NCI-H128 (cell line): ENCODE data around the gene KIF22.
"Not testable (repeated sequence)": the region's sequence is repeated elsewhere in the genome, so short reads cannot be mapped to it uniquely, and the experiment has no call there.

Source experiments
- DNase-seq: peaks from one replicate; lab custom pipeline; 2025; ENCODE audit not compliant: unreplicated experiment; lab: John Stamatoyannopoulos, UW

The KIF22 gene

DNA sequence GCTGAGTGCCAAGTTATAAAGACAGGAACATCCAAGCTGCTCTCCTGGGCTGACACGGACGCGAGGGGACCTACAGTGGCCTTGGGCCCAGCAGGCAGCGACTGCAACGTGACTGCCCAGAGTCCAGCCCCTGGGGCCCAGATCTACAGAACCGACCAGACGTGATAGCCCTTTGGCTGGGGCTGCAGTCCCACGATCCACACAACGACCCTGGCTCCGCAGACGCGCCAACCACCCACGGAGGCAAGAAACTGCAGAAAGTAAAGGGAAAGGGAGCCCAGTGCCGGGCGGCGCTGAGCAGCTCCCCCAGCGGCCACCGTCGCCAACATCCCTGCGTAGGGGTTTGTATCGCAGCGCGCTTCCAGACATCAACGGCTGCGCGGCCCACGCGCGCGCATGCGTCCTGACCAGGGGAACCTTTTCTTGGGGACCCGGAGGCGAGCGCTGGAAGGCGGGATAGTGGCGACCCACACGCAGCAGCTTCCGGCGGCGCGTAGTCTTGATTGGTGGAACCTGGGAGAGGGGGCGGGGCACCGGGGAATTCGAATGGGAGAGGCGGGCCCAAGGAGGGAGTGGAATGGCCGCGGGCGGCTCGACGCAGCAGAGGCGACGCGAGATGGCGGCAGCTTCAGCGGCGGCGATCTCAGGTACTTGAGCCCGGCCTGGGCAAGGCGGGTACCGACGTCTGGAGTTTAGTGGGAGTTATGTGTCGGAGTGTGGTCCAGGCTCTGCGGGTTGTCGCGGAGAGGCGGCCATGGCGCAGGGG, at the start of gene KIF22:
Gene KIF22, plus strand, starts transcription at position 569 of the 766 bp plus-strand sequence. Its CDS starts 9 bp downstream, at position 578.
- DNase-seq: peak; percentile 93

DNA sequence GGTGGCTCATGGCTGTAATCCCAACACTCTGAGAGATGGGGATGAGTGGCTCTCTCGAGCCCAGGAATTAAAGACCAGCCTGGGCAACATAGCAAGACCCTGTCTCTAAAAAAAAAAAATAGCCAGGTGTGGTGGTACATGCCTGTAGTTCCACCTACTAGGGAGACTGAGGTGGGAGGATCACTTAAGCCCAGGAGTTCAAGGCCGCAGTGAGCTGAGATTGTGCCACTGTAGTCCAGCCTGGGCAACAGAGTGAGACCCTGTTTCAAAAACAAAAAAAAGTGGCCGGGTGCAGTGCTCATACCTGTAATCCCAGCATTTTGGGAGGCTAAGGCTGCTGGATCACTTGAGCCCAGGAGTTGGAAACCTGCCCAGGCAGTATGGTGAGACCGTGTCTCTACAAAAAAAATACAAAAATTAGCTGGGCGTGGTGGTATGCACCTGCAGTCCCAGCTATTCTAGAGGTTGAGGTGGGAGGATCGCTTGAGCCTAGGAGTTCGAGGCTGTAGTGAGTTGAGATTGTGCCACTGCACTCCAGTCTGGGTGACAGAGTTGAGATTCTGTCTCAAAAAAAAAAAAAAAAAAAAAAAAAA, 47.8 kb upstream of the KIF22 start:
- no peak for DNase-seq

DNA sequence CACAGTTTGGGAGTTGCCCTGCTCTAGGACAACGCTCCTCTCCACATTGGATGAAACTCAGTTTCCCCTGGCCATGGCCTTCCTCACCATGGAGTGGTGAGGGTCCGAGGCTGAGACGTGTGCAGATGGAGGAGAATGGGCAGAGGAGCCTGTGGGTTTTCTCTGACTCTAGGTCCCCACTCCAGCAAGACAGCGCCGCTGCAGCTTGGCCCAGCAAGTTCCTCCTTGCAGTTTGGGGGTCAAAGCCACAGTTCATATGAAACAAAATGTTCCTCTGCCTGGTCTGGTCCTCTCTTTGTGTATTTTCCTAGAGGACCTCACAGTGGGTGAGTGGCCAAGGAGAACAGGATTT, 47.1 kb upstream of the KIF22 start:
- DNase-seq: no peak

DNA sequence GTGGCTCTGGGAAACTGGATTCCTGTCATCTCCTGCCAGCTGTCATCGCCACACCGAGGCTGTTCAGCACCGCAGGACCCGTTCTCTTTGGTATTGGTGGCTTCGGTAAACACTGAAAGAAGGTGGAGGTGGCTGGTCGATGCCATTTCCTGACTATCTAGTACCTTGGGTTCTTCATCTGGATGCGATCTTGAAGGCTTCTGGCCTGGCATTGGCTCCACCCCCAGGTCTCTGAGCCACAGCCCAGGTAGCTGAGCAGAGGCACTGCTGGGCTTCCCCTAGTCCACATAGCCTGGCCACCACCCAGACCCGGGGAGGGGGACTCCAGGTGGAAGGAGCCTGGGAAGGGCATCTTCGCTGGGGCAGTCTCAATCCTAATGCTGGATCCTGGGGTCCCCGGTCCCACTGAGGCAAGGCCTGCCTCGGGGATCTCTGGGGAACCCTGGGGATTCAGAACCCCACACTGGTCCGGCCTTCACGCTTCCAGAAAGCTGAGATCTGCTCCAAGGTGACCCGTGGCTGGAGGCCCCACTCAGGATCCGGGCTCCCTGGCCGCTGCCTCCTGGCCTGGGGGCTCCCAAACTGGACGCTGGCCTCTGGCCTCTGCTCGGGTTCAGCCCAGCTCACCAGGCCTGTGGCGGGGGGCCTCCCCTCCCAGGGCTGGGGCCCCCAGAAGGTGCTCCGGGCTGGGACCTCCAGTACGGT, 46.6 kb upstream of the KIF22 start:
- DNase-seq: no peak

DNA sequence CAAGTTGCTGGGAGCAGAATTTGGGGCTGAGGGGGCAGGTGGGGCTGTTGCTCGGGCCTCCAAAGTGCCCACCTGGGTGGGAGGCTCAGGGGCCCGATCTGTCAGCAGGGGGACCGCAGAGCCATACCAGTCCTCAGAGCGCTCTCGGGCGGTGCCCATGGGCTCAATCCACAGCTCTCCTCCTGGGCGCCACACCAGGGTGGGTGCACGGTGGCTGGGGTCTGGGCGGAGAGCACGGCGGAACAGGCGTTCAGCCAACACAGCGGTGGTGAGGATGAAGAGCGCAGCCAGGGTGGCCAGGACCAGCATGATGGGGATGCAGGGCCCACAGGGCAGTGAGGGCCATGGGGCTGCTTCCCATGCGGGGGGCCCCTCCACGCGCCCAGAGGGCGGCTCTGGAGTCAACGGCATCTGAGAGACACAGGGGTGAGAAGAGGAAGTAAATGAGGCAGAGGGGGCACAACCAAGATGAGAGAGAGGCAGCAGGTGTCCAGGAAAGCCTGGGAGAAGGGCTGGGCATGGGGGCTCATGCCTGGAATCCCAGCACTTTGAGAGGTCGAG, 45.9 kb upstream of the KIF22 start:
- no peak for DNase-seq

DNA sequence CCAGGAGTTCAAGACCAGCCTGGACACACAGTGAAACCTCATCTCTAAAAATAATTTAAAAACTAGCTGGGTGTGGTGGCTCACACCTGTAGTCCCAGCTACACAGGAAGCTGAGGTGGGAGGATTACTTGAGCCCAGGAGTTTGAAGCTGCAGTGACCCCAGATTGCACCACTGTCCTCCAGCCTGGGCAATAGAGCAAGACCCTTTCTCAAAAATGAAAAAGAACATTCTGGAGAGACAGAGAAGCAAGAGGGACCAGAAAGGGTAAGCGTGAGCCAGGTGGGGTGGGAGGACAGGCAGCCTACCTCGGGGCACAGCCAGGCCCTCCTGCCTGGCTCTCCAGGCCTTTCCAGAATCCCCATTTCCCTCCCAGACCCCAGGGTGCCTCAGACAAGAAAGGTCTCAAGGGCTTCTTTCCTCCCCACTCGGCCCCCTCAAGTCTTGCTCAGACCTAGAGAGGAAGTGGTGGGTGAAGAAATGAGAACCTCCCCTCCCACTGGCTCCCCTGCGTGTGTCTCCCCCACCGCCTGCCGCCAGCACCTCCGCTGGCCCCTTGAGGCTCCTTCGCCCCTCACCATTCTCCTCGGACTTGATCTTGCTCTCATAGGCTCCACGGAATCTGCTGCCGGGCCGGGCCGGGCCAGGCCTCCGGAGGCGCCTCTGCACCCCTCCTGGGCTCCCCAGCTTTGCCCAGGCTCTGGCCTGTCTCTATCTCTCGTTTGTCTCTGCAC, 45.3 kb upstream of the KIF22 start:
- no peak for DNase-seq

DNA sequence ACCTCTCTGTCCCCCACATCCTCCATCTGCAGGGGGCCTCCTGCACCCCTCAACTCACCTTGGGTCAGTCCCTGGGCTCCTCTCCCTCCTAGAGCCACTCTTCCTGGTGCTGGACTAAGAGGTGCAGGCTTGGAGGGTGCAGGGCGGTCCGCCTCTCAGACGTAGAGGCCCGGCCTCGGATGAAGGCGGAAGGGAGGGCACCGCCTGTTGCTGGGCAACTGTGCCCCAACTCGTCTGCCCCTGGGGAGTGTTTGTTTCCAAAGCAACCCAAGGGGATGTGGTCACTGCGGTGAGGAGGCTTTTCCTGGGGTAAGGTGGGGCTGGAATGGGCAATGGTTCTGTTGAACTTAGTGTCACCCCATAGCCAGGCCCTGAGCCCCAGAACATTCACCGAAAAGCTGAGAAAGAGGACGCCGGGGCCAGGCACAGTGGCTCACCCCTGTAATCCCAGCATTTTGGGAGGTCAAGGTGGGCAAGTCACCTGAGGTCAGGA, 44.7 kb upstream of the KIF22 start, which contains the start of gene C16orf54:
Gene C16orf54, minus strand, starts transcription at position 138 of the 493 bp plus-strand sequence. CDS start 1,039 bp downstream, outside the sequence.
- no peak for DNase-seq

DNA sequence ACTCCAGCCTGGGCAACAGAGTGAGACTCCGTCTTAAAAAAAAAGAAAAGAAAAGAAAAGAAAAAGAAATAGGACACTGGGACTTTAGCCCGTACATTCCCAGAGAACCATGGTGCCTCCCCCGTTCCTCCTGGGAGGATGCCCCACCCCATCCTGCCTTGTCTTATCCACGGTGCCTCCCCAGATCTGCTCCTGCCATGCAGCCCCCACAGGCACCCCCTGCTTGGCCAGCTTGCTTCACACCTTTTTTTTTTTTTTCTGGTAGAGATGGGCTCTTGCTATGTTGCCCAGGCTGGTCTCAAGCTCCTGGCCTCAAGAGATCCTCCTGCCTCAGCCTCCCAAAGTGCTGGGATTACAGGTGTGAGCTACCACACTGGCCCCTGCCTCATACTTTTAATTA, 44.0 kb upstream of the KIF22 start:
- not testable (repeated sequence) for DNase-seq

DNA sequence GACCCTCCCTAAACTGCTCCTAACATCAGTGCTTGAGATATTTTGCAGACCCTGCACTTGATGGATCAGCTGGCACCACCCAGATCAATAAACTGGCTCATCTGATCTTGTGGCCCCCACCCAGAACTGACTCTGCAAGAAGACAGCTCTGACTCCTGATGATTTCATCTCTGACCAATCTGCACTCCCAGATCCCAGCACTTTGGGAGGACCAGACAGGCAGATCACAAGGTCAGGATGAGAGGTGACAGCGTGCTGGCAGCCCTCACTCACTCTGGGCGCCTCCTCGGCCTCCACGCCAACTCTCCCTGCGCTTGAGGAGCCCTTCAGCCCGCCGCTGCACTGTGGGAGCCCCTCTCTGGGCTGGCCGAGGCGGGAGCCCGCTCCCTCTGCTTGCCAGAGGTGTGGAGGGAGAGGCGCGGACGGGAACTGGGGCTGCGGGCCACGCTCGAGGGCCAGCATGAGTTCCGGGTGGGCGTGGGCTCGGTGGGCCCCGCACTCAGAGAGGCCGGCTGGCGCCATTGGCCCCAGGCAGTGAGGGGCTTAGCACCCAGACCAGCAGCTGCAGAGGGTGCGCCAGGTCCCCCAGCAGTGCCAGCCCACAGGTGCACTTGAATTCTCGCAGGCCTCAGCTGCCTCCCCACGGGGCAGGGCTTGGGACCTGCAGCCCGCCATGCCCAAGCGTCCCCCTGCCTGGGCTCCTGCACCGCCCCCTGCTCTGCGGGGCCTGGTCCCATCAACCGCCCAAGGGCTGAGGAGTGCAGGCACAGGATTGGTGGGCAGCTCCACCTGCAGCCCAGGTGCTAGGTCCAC, 42.4 kb upstream of the KIF22 start:
- no peak for DNase-seq

DNA sequence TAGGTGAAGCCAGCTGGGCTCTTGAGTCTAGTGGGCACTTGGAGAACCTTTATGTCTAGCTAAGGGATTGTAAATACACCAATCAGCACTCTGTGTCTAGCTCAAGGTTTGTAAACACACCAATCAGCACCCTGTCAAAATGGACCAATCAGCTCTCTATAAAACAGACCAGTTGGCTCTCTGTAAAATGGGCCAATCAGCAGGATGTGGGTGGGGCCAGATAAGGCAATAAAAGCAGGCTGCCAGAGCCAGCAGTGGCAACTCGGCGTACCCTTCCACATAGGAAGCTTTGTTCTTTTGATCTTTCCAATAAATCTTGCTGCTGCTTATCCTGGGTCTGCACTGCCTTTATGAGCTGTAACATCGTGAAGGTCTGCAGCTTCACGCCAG, 41.8 kb upstream of the KIF22 start:
- not testable (repeated sequence) for DNase-seq

DNA sequence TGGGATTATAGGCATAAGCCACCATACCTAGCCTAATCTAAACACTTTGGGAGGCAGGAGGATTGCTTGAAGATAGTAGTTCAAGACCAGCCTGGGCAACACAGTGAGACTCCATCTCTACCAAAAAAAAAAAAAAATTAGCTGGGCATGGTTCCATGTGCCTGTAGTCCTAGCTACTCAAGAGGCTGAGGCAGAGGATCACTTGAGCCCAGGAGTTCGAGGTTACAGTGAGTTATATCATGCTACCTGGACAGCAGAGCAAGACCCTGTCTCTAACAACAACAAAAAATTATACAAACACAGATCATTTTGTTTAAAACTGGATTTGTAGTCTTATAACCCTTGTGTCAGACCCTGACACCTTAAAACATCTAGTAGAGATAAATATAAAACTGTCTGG, 37.0 kb upstream of the KIF22 start:
- no peak for DNase-seq

DNA sequence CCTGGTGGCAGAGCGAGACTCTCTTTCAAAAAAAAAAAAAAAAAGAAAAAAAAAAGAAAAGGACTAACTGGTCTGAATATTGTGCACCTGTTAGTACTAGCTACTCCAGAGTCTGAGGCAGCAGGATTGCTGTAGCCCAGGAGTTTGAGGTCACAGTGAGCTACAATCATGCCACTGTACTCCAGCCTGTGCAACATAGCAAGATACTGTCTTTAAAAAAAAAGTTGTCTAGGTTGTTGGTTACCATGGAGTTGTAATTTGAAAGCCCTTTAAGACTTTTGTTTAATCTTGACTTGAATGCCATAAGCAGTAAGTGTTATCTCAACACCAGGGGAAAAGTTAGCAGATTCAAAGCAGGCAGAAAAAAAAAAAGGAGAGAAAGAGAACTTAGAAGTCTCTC, 33.9 kb upstream of the KIF22 start:
- no peak for DNase-seq

DNA sequence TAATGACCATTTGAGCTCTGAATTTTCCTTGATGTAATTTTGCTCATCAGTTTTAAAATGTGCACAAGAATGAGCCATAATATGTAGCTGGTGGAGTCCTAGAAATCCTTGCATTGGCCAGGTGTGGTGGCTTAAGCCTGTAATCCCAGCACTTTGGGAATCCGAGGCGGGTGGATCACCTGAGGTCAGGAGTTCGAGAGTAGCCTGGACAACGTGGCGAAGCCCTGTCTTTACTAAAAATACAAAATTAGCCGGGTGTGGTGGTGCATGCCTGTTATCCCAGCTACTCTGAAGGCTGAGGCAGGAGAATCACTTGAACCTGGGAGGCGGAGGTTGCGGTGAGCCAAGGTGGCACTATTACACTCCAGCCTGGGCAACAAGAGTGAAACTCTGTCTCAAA, 33.5 kb upstream of the KIF22 start:
- not testable (repeated sequence) for DNase-seq

DNA sequence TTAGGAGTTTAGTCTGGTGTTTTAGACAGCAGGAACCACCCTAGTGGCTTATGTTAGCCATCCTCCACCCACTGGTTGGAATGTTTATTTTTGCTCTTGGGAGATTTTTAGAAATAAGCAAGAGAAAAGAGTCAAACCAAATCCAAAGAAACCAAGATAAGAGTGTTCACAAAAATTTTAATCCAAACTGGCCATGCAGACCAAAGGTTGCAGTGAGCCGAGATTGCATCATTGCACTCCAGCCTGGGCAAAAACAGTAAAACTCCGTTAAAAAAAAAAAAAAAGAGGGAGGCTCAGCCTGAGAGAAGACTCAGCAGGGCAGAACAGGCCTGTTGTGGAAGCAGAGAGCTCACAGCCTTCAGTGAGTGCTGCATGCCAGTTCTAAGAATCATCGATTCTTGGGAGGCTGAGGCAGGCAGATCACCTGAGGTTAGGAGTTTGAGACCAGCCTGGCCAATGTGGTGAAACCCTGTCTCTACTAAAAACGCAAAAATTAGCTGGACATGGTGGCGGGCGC, 32.5 kb upstream of the KIF22 start:
- DNase-seq: no peak

DNA sequence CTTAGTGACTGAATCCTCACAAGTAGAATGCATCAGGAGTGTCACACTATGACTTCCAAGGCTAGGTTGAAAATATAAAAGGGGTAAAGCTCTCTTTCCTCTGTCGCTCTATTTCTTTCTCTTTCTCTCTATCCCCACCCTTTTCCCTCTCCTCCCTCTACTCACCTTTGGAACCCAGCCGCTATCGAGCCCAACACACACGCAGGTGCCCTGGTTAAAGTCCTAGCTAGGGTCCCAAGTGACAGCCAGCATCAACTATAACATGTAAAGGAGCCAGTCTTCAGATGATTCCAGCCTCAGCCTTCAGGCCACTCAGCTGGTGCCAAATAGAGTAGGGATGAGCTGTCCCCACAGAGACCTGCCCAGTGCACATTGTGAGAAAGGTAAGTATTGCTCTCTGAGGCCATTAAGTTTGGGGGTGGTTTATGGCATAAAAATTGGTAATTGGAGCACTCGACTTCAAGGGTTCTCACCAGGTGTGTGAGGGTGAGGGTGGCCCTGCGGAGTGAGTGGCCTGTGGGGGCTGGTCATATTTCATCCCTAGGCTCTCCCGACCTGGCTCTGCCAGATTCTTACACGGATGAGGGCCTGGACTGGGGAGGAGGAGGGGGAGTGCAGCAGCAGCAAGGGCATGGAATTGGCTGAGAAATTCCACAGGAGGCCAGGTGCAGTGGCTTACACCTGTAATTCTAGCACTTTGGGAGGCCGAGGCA, 29.8 kb upstream of the KIF22 start:
- DNase-seq: no peak

DNA sequence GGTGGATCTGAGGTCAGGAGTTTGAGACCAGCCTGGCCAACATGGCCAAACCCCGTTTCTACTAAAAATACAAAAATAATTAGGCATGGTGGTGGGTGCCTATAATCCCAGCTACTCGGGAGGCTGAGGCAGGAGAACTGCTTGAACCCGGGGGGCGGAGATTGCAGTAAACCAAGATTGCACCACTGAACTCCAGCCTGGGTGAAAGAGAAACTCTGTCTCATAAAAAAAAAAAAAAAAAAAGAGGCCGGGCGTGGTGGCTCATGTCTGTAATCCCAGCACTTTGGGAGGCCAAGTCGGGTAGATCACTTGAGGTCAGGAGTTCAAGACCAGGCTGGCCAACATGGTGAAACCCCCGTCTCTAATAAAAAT, 29.3 kb upstream of the KIF22 start:
- DNase-seq: not testable (repeated sequence)

DNA sequence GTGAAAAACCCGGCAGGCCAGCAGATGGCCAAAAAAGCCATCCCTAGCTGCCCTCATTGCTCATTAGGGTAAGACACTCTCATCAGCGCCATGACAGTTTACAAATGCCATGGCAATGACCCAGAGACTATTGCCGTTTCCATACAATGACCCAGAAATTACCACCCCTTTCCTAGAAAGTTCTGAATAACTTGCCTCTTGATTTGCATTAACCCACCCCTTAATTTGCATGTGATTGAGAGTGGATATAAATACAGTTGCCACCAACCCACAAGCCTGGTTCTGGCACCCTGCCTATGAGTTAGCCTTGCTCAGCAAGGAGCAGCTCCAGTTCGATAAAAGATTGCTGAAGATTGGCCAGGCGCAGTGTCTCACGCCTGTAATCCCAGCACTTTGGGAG, 28.7 kb upstream of the KIF22 start:
- no peak for DNase-seq

DNA sequence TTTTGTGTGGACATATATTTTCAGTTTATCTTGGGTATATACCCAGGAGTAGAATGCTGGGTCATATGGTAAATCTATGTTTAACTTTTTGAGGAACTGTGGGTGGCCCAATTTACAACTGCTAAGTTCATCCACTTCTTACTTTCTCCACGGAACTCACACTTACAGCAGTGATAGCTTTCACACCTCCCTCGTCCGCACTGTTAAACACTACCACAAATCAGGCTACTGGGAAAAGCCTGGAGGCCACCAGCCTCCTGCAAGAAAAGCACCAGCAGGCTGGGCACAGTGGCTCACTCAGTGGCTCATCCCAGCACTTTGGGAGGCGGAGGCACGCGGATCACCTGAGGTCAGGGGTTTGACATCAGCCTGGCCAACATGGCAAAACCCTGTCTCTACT, 27.2 kb upstream of the KIF22 start:
- no peak for DNase-seq
